CD14-positive monocyte (primary cell): Measurements from ENCODE around the gene NPAS3. TPM values are rescaled to one million over a fixed set of nuclear protein-coding genes. Genes with fewer than 3 reads are reported as not detected.

ENCODE experiments used
- DNase-seq, 3 donors: peaks; one replicate each; pipeline ENCODE4 v3.0.0-alpha.2; 2011 to 2022
- H2AFZ ChIP-seq: 2 replicates; pipeline ENCODE4 v1.6.0; 2012; ENCODE audit warnings: mild to moderate bottlenecking, low read depth, low read length, inconsistent platforms; ENCODE audit not compliant: insufficient read depth, poor library complexity, severe bottlenecking
- H3K27ac ChIP-seq, 2 donors: 1 replicate in 1 of 2; 2 replicates in 1 of 2; pipeline ENCODE4 v1.5.1; 2012 to 2013; ENCODE audit warnings: low read length in 2 of 2, control low read depth in 1 of 2, inconsistent platforms in 1 of 2, low read depth in 1 of 2, mild to moderate bottlenecking in 1 of 2
- H3K27me3 ChIP-seq, 2 donors: one replicate each; pipeline versions ENCODE4 v1.6.0 to v1.6.1; 2011 to 2013; ENCODE audit warnings: low read length in 2 of 2; ENCODE audit not compliant: control insufficient read depth in 2 of 2, insufficient read depth in 2 of 2
- H3K36me3 ChIP-seq, 2 donors: replicated peaks in 1 of 2; 1 replicate in 1 of 2; 2 replicates in 1 of 2; pipeline versions ENCODE4 v1.5.1 to v1.6.1; 2012 to 2013; ENCODE audit warnings: low read length in 2 of 2, control low read depth in 1 of 2, inconsistent platforms in 1 of 2, mild to moderate bottlenecking in 1 of 2; ENCODE audit not compliant: insufficient read depth in 2 of 2, control insufficient read depth in 1 of 2
- H3K4me1 ChIP-seq, 2 donors: 1 replicate in 1 of 2; 2 replicates in 1 of 2; pipeline versions ENCODE4 v1.5.1 to v1.6.1; 2012 to 2013; ENCODE audit warnings: low read length in 2 of 2, control low read depth in 1 of 2, inconsistent platforms in 1 of 2, mild to moderate bottlenecking in 1 of 2, moderate library complexity in 1 of 2; ENCODE audit not compliant: insufficient read depth in 2 of 2, control insufficient read depth in 1 of 2
- H3K4me2 ChIP-seq: replicated peaks from 2 replicates; pipeline ENCODE3; 2012; ENCODE audit warnings: low read length, moderate library complexity, mild to moderate bottlenecking; ENCODE audit not compliant: poor library complexity, severe bottlenecking; ENCODE audit errors: extremely low read depth
- H3K4me3 ChIP-seq, 3 experiments: fragments of 200-600 bp in 1 of 3; sonication (generic) in 1 of 3; replicated peaks in 1 of 3; 1 replicate in 2 of 3; 2 replicates in 1 of 3; pipeline ENCODE4 v1.5.1; 2011 to 2013; ENCODE audit warnings: low read length in 3 of 3, mild to moderate bottlenecking in 3 of 3, control low read depth in 2 of 3, low read depth in 2 of 3, inconsistent platforms in 1 of 3, moderate library complexity in 1 of 3
- H3K79me2 ChIP-seq: 2 replicates; pipeline ENCODE4 v1.6.0; 2012; ENCODE audit warnings: mild to moderate bottlenecking, control low read depth, inconsistent platforms, low read length, moderate library complexity; ENCODE audit not compliant: insufficient read depth
- H3K9ac ChIP-seq: 2 replicates; pipeline ENCODE4 v1.6.0; 2017; ENCODE audit warnings: low read length, mild to moderate bottlenecking; ENCODE audit not compliant: insufficient read depth, poor library complexity, severe bottlenecking
- H3K9me3 ChIP-seq, 2 donors: replicated peaks in 1 of 2; 1 replicate in 1 of 2; 2 replicates in 1 of 2; pipeline versions ENCODE4 v1.5.1 to v1.6.1; 2012 to 2013; ENCODE audit warnings: low read length in 2 of 2, control low read depth in 1 of 2; ENCODE audit not compliant: control insufficient read depth in 1 of 2, insufficient read depth in 1 of 2
- H4K20me1 ChIP-seq: 2 replicates; pipeline ENCODE4 v1.6.0; 2012; ENCODE audit warnings: mild to moderate bottlenecking, low read length, control low read depth, moderate library complexity; ENCODE audit not compliant: insufficient read depth
- H3K27ac Mint-ChIP-seq, 7 donors: one replicate each; pipeline ENCODE4 v1.8.0; 2020; ENCODE audit warnings: mild to moderate bottlenecking in 7 of 7, mixed read lengths in 7 of 7, moderate library complexity in 6 of 7, inconsistent platforms in 2 of 7
- H3K27me3 Mint-ChIP-seq, 3 donors: one replicate each; pipeline ENCODE4 v1.8.0; 2021 to 2022; ENCODE audit warnings: low read depth in 3 of 3, mild to moderate bottlenecking in 3 of 3, mixed read lengths in 3 of 3, moderate library complexity in 3 of 3, inconsistent platforms in 1 of 3
- H3K36me3 Mint-ChIP-seq, 2 donors: one replicate each; pipeline ENCODE4 v1.8.0; 2020; ENCODE audit warnings: mixed read lengths in 2 of 2, inconsistent platforms in 1 of 2, mild to moderate bottlenecking in 1 of 2
- H3K4me1 Mint-ChIP-seq: one replicate; pipeline ENCODE4 v1.8.0; 2020; ENCODE audit warnings: mild to moderate bottlenecking, mixed read lengths
- H3K4me3 Mint-ChIP-seq, 2 donors: one replicate each; pipeline ENCODE4 v1.8.0; 2020; ENCODE audit warnings: mild to moderate bottlenecking in 2 of 2, mixed read lengths in 2 of 2, moderate library complexity in 1 of 2
- H3K9me3 Mint-ChIP-seq, 7 donors: one replicate each; pipeline ENCODE4 v1.8.0; 2020 to 2022; ENCODE audit warnings: mixed read lengths in 7 of 7, mild to moderate bottlenecking in 6 of 7, moderate library complexity in 6 of 7, inconsistent platforms in 2 of 7
- WGBS: methylation state at CpG from one replicate; pipeline ENCODE4 v1.1.5; 2013; ENCODE audit warnings: missing lambda C conversion rate; ENCODE audit not compliant: insufficient coverage; 5-methylcytosine and 5-hydroxymethylcytosine counted together
- intact Hi-C, 2 donors: fragments of 100-400 bp; cut with micrococcal nuclease; formaldehyde crosslinking; loops; one replicate each; pipeline versions ENCODE4 v1.15.0 to v1.15.1; 2023
- polyA minus RNA-seq: library from RNA; depleted of rRNA, polyadenylated mRNA; stranded (reverse); fragments of >200 nt; gene quantifications from 2 replicates; pipeline ENCODE4 v1.2.3, GENCODE V29; 2012
- polyA plus RNA-seq, 3 donors: library from polyadenylated mRNA; depleted of rRNA in 1 of 3; unstranded in 2 of 3; stranded (reverse) in 1 of 3; fragments of 300-500 nt in 2 of 3; fragments of >200 nt in 1 of 3; fragmentation: Illumina TruSeq in 2 of 3; gene quantifications; 1 replicate in 2 of 3; 2 replicates in 1 of 3; pipeline ENCODE4 v1.2.3, GENCODE V29; 2012 to 2021
- total RNA-seq, 12 experiments: library from RNA in 1 of 12; stranded (reverse) in 1 of 12; fragments of 120-200 nt in 1 of 12; gene quantifications; one replicate each; pipeline ENCODE4 v1.2.4 and lab custom pipeline; 2013 to 2026; ENCODE audit warnings: mixed read lengths in 6 of 12, inconsistent platforms in 1 of 12
- TF ChIP-seq, protein P1 (sequence below): fragments of 200-600 bp; IDR thresholded peaks from one replicate; pipeline ENCODE4 v1.8.0; 2022; ENCODE audit warnings: antibody characterized with exemption, mild to moderate bottlenecking

Gene NPAS3
- not detected for total RNA-seq (2013)
- polyA plus RNA-seq (not detected), polyA minus RNA-seq (not detected in 2 replicates), total RNA-seq (lab: John Stamatoyannopoulos, UW) (0 to 2.4 (median 0.13) reads per million in 11 experiments)

DNA sequence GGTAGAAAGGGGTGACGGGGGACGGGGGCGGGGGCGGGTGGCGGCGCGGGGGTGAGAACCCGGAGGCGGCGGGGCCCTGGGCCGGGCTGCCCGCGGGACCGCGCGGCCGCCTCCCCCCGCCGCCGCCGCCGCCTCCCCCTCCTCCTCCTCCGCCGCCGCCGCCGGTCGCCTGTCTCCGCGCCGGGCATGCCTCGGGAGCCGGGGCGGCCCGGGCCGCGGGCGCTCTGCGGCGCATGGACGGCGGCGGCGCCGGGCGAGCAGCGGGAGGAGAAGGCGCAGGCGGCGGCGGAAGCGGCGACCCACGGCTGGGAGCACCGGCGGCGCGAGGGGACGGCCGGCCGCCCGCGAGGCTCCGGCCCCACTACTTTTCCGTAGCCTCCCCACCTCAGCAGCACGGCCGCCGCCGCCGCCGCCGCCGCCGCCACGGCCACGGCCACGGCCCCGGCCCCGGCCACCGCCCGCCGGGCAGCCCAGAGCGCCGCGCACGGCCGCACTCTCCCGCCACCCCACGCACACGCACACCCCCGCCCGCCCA lies at the start of gene NPAS3:
Gene NPAS3 (plus strand): TSS at position 161 of the 535 bp plus-strand sequence.
- H3K9ac ChIP-seq: no peak within 1 kb of the TSS
- peaks cover 0 to 17% (median 10%) of the 10 kb centered on the region in 7 donors for H3K9me3 Mint-ChIP-seq
- H3K4me3 Mint-ChIP-seq: peak within 1 kb of the TSS; percentile 78 to 97
- H2AFZ ChIP-seq: no peak within 1 kb of the TSS
- TF ChIP-seq, protein P1, sequence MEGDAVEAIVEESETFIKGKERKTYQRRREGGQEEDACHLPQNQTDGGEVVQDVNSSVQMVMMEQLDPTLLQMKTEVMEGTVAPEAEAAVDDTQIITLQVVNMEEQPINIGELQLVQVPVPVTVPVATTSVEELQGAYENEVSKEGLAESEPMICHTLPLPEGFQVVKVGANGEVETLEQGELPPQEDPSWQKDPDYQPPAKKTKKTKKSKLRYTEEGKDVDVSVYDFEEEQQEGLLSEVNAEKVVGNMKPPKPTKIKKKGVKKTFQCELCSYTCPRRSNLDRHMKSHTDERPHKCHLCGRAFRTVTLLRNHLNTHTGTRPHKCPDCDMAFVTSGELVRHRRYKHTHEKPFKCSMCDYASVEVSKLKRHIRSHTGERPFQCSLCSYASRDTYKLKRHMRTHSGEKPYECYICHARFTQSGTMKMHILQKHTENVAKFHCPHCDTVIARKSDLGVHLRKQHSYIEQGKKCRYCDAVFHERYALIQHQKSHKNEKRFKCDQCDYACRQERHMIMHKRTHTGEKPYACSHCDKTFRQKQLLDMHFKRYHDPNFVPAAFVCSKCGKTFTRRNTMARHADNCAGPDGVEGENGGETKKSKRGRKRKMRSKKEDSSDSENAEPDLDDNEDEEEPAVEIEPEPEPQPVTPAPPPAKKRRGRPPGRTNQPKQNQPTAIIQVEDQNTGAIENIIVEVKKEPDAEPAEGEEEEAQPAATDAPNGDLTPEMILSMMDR: no peak
- intact Hi-C loops: no loop called here
- WGBS: under 1% methylated on average over 45 of the region's 92 CpGs
- H3K27ac ChIP-seq: no peak within 1 kb of the TSS
- H3K27me3 ChIP-seq: peaks cover 73 to 84% of the 10 kb centered on the region in 2 donors
- peak within 1 kb of the TSS in 2 of 7 donors; percentile 1 to 16 for H3K27ac Mint-ChIP-seq
- H3K4me1 ChIP-seq: peaks cover 0 to 13% of the 10 kb centered on the region in 2 donors
- peaks cover 6% of the 10 kb centered on the region in 2 donors for H3K36me3 Mint-ChIP-seq
- no peak for DNase-seq
- peaks cover 19% of the 10 kb centered on the region for H3K4me1 Mint-ChIP-seq
- peak within 1 kb of the TSS; percentile 54 for H3K4me2 ChIP-seq
- no peaks in the 10 kb centered on the region for H3K79me2 ChIP-seq
- no peaks in the 10 kb centered on the region for H3K36me3 ChIP-seq
- peak within 1 kb of the TSS in 2 of 3 experiments; percentile 26 to 32 for H3K4me3 ChIP-seq
- no peaks in the 10 kb centered on the region for H4K20me1 ChIP-seq
- peaks cover 0 to 24% of the 10 kb centered on the region in 2 donors for H3K9me3 ChIP-seq
- peaks cover 67 to 83% (median 72%) of the 10 kb centered on the region in 3 donors for H3K27me3 Mint-ChIP-seq

DNA sequence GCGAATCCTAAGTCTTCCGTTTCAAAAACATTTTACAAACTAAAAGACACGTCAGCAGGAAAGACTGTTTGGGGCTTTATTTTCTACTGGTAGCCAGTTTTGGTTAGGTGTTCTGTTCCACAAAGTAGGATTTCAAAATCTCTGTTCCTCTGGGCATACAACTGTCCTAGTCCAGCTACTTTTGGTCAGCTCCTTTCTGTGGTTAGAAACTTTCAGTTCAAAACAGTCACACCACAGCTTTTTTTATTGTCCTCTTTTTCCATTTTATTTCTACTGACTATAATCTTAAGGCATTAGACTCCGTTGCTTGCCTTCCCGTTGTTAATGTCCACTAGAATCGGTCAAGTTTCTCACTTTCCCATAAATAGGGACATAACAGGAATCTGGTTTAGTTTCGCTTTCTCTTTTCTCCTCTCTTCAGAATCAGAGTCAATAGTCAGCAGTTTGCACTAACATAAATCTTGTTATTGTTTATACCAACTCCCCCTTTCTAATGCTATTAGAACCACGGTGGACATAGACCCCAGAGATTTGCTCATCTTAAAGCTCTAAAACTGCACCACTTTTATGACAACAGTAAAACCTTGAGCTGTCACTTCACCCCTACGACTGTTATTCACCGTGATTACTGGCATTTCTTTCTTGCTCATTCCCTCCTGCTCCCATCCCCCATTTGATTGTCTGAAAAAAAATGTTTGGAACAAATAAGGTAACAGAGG lies 41.5 kb upstream of the NPAS3 start:
- Mint-ChIP-seq H3K4me3 (peak overlapping the region; percentile 64 to 92), H3K4me1 (peaks cover 5% of the 10 kb centered on the region), H3K27ac (peak overlapping the region in 3 of 7 donors; percentile 1 to 82 (median 22)), H3K27me3 (peaks cover 0 to 2% (median 2%) of the 10 kb centered on the region in 3 donors), H3K36me3 (no peaks in the 10 kb centered on the region), H3K9me3 (no peaks in the 10 kb centered on the region)
- Histone ChIP-seq H3K4me2 (peak overlapping the region; percentile 68), H3K79me2 (no peaks in the 10 kb centered on the region), H3K36me3 (no peaks in the 10 kb centered on the region), H3K27ac (no peak overlapping the region), H4K20me1 (no peaks in the 10 kb centered on the region), H3K27me3 (no peaks in the 10 kb centered on the region), H2AFZ (peak overlapping the region; percentile 60), H3K9me3 (no peaks in the 10 kb centered on the region), H3K9ac (no peak overlapping the region), H3K4me1 (no peaks in the 10 kb centered on the region), H3K4me3 (peak overlapping the region; percentile 30 to 68 (median 63))
- intact Hi-C loops: no loop called here
- TF ChIP-seq, protein P1: no peak
- 5% methylated on average over 5 of the region's 10 CpGs for WGBS
- DNase-seq: no peak
